Activated CD4-positive, CD25-positive, alpha-beta regulatory T cell treated with anti-CD3 and anti-CD28 coated beads, Interleukin-2, amount 50 U/mL, for 16 hours (primary cell): ENCODE results near the gene MORN5.

Experiments used
- DNase-seq: peaks from one replicate; pipeline ENCODE4 v3.0.0-alpha.2; 2020; ENCODE audit warnings: low read depth, low spot score

Gene MORN5

GRCh38 chr9:122124528-122124927 lies 35.2 kb upstream of the MORN5 start:
- no peak for DNase-seq

GRCh38 chr9:122125158-122125508 lies 34.6 kb upstream of the MORN5 start:
- peak; percentile 52 for DNase-seq

- no peak for DNase-seq
These were observed 34.0 kb upstream of the MORN5 start for GRCh38 chr9:122125509-122126330.

GRCh38 chr9:122126331-122127261 lies 33.1 kb upstream of the MORN5 start:
- no peak for DNase-seq

GRCh38 chr9:122127396-122127798 lies 32.3 kb upstream of the MORN5 start:
- DNase-seq: no peak

- no peak for DNase-seq
These were observed 31.4 kb upstream of the MORN5 start for GRCh38 chr9:122128007-122128968.

GRCh38 chr9:122128969-122129343 lies 30.8 kb upstream of the MORN5 start:
- DNase-seq: no peak

GRCh38 chr9:122129969-122130368 lies 29.7 kb upstream of the MORN5 start:
- no peak for DNase-seq

- no peak for DNase-seq
These were observed 28.9 kb upstream of the MORN5 start for GRCh38 chr9:122130837-122131236.

GRCh38 chr9:122131401-122132001 lies 28.2 kb upstream of the MORN5 start:
- no peak for DNase-seq

- DNase-seq: no peak
These were observed 27.2 kb upstream of the MORN5 start for GRCh38 chr9:122132539-122132938.

GRCh38 chr9:122133263-122133983 lies 26.3 kb upstream of the MORN5 start:
- DNase-seq: no peak

GRCh38 chr9:122133984-122134535 lies 25.6 kb upstream of the MORN5 start:
- DNase-seq: no peak

- DNase-seq: no peak
These were observed 24.7 kb upstream of the MORN5 start for GRCh38 chr9:122134822-122135528.

GRCh38 chr9:122135529-122135859 lies 24.2 kb upstream of the MORN5 start:
- no peak for DNase-seq

GRCh38 chr9:122138560-122139268 lies 21.0 kb upstream of the MORN5 start:
- DNase-seq: no peak

- DNase-seq: no peak
These were observed 19.1 kb upstream of the MORN5 start for GRCh38 chr9:122140368-122141193.

GRCh38 chr9:122141671-122142070 lies 18.0 kb upstream of the MORN5 start:
- DNase-seq: no peak
